DND-41 (cell line): ENCODE data around the gene C15orf62.

ENCODE experiments used
- CTCF ChIP-seq: IDR thresholded peaks from 2 replicates; pipeline ENCODE4 v1.5.1; 2012; ENCODE audit warnings: borderline replicate concordance, low read length, moderate library complexity, mild to moderate bottlenecking; ENCODE audit not compliant: poor library complexity, severe bottlenecking; ENCODE audit errors: extremely low read depth
- EZH2 ChIP-seq: IDR thresholded peaks from 3 replicates; pipeline ENCODE4 v1.6.1; 2012; ENCODE audit warnings: borderline replicate concordance, low read depth, mild to moderate bottlenecking, moderate library complexity, low read length, inconsistent platforms; ENCODE audit not compliant: severe bottlenecking

- TF ChIP-seq EZH2 (no peak), CTCF (no peak)
Observed at GRCh38 chr15:40773496-40773895, 3.7 kb downstream of the C15orf62 start.
